HEK293 (cell line): ENCODE measurements around the gene LRP2BP.

Source experiments
- ATF2 ChIP-seq: fragments of 450-650 bp; formaldehyde crosslinking; IDR thresholded peaks from 2 replicates; pipeline ENCODE4 v1.5.1; 2016; ENCODE audit warnings: missing biosample characterization, missing genetic modification characterization, low read depth
- ELK4 ChIP-seq: IDR thresholded peaks from 2 replicates; pipeline ENCODE4 v1.6.1; 2011; ENCODE audit warnings: mild to moderate bottlenecking, low read depth, low read length, borderline replicate concordance
- MZF1 ChIP-seq: fragments of 450-650 bp; formaldehyde crosslinking; IDR thresholded peaks from 2 replicates; pipeline ENCODE4 v1.5.1; 2017; ENCODE audit warnings: missing biosample characterization, missing genetic modification characterization, borderline replicate concordance
- SETDB1 ChIP-seq: IDR thresholded peaks from one replicate; pipeline ENCODE4 v1.6.1; 2017; ENCODE audit warnings: mild to moderate bottlenecking, low read length, moderate library complexity, mixed read lengths; ENCODE audit not compliant: insufficient read length
- ZNF10 ChIP-seq: fragments of 450-650 bp; formaldehyde crosslinking; IDR thresholded peaks from 2 replicates; pipeline ENCODE4 v1.5.1; 2017; ENCODE audit warnings: missing biosample characterization, missing genetic modification characterization
- ZNF174 ChIP-seq: fragments of 450-650 bp; formaldehyde crosslinking; IDR thresholded peaks from 2 replicates; pipeline ENCODE4 v1.5.0; 2017; ENCODE audit warnings: missing biosample characterization, mild to moderate bottlenecking, missing genetic modification characterization
- ZNF324 ChIP-seq: fragments of 450-650 bp; formaldehyde crosslinking; IDR thresholded peaks from 2 replicates; pipeline ENCODE4 v1.5.1; 2016; ENCODE audit warnings: missing biosample characterization, missing genetic modification characterization
- ZNF707 ChIP-seq: fragments of 450-650 bp; formaldehyde crosslinking; IDR thresholded peaks from 2 replicates; pipeline ENCODE4 v1.5.1; 2016; ENCODE audit warnings: missing biosample characterization, missing genetic modification characterization
- TF ChIP-seq, protein P1 (sequence below): fragments of 450-650 bp; formaldehyde crosslinking; IDR thresholded peaks from 2 replicates; pipeline ENCODE4 v1.5.1; 2016; ENCODE audit warnings: missing biosample characterization, missing genetic modification characterization
- TF ChIP-seq, protein P2 (sequence below): fragments of 450-650 bp; formaldehyde crosslinking; IDR thresholded peaks from 2 replicates; pipeline ENCODE4 v1.5.1; 2016; ENCODE audit warnings: missing biosample characterization, missing genetic modification characterization
- TF ChIP-seq, protein P3 (sequence below): fragments of 450-650 bp; formaldehyde crosslinking; conservative IDR thresholded peaks from 2 replicates; pipeline ENCODE4 v1.5.1; 2016; ENCODE audit warnings: low read depth, missing biosample characterization, missing genetic modification characterization

- TF ChIP-seq ZNF174 (tag by site-specific recombination): no peak
- TF ChIP-seq, protein P1, sequence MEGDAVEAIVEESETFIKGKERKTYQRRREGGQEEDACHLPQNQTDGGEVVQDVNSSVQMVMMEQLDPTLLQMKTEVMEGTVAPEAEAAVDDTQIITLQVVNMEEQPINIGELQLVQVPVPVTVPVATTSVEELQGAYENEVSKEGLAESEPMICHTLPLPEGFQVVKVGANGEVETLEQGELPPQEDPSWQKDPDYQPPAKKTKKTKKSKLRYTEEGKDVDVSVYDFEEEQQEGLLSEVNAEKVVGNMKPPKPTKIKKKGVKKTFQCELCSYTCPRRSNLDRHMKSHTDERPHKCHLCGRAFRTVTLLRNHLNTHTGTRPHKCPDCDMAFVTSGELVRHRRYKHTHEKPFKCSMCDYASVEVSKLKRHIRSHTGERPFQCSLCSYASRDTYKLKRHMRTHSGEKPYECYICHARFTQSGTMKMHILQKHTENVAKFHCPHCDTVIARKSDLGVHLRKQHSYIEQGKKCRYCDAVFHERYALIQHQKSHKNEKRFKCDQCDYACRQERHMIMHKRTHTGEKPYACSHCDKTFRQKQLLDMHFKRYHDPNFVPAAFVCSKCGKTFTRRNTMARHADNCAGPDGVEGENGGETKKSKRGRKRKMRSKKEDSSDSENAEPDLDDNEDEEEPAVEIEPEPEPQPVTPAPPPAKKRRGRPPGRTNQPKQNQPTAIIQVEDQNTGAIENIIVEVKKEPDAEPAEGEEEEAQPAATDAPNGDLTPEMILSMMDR (tag by site-specific recombination): no peak
- TF ChIP-seq ATF2 (tag by site-specific recombination): no peak
- TF ChIP-seq ZNF324 (tag by site-specific recombination): no peak
- TF ChIP-seq ZNF707 (tag by site-specific recombination): no peak
- TF ChIP-seq MZF1: no peak
- TF ChIP-seq, protein P2, sequence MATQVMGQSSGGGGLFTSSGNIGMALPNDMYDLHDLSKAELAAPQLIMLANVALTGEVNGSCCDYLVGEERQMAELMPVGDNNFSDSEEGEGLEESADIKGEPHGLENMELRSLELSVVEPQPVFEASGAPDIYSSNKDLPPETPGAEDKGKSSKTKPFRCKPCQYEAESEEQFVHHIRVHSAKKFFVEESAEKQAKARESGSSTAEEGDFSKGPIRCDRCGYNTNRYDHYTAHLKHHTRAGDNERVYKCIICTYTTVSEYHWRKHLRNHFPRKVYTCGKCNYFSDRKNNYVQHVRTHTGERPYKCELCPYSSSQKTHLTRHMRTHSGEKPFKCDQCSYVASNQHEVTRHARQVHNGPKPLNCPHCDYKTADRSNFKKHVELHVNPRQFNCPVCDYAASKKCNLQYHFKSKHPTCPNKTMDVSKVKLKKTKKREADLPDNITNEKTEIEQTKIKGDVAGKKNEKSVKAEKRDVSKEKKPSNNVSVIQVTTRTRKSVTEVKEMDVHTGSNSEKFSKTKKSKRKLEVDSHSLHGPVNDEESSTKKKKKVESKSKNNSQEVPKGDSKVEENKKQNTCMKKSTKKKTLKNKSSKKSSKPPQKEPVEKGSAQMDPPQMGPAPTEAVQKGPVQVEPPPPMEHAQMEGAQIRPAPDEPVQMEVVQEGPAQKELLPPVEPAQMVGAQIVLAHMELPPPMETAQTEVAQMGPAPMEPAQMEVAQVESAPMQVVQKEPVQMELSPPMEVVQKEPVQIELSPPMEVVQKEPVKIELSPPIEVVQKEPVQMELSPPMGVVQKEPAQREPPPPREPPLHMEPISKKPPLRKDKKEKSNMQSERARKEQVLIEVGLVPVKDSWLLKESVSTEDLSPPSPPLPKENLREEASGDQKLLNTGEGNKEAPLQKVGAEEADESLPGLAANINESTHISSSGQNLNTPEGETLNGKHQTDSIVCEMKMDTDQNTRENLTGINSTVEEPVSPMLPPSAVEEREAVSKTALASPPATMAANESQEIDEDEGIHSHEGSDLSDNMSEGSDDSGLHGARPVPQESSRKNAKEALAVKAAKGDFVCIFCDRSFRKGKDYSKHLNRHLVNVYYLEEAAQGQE (tag by site-specific recombination): no peak
- TF ChIP-seq, protein P3, sequence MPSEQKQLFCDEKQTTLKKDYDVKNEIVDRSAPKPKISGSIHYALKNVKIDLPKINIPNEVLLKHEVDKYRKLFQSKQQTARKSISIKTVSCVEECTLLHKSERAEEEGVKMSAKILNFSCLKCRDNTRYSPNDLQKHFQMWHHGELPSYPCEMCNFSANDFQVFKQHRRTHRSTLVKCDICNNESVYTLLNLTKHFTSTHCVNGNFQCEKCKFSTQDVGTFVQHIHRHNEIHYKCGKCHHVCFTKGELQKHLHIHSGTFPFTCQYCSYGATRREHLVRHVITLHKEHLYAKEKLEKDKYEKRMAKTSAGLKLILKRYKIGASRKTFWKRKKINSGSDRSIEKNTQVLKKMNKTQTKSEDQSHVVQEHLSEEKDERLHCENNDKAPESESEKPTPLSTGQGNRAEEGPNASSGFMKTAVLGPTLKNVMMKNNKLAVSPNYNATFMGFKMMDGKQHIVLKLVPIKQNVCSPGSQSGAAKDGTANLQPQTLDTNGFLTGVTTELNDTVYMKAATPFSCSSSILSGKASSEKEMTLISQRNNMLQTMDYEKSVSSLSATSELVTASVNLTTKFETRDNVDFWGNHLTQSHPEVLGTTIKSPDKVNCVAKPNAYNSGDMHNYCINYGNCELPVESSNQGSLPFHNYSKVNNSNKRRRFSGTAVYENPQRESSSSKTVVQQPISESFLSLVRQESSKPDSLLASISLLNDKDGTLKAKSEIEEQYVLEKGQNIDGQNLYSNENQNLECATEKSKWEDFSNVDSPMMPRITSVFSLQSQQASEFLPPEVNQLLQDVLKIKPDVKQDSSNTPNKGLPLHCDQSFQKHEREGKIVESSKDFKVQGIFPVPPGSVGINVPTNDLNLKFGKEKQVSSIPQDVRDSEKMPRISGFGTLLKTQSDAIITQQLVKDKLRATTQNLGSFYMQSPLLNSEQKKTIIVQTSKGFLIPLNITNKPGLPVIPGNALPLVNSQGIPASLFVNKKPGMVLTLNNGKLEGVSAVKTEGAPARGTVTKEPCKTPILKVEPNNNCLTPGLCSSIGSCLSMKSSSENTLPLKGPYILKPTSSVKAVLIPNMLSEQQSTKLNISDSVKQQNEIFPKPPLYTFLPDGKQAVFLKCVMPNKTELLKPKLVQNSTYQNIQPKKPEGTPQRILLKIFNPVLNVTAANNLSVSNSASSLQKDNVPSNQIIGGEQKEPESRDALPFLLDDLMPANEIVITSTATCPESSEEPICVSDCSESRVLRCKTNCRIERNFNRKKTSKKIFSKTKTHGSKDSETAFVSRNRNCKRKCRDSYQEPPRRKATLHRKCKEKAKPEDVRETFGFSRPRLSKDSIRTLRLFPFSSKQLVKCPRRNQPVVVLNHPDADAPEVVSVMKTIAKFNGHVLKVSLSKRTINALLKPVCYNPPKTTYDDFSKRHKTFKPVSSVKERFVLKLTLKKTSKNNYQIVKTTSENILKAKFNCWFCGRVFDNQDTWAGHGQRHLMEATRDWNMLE (tag by site-specific recombination): no peak
- no peak for TF ChIP-seq ELK4
- no peak for TF ChIP-seq ZNF10 (tag by site-specific recombination)
- TF ChIP-seq SETDB1: no peak
These were observed 72.9 kb downstream of the LRP2BP start for GRCh38 chr4:185322803-185323202.
